GM23338 (cell line): Measurements from ENCODE around the gene CDK5R1. TPM values are rescaled to one million over a fixed set of nuclear protein-coding genes. Genes with fewer than 3 reads are reported as not detected.
A peak's percentile ranks its signal among the peaks of the same experiment; 100 is the strongest.

Experiments
- ATAC-seq: fragments of 200-7000 bp; cut with Tn5 transposase; 3 replicates; pipeline ENCODE4 v1.9.1; 2020
- DNase-seq: peaks from one replicate; pipeline ENCODE4 v3.0.0-alpha.2; 2015; ENCODE audit warnings: low spot score
- H2AFZ ChIP-seq: fragments of 200-600 bp; sonication (generic); 2 replicates; pipeline ENCODE4 v1.8.0; 2016; ENCODE audit warnings: antibody characterized with exemption, mild to moderate bottlenecking, moderate library complexity
- H3F3A ChIP-seq: fragments of 200-600 bp; sonication (generic); replicated peaks from 2 replicates; pipeline ENCODE4 v1.8.0; 2017; ENCODE audit warnings: antibody characterized with exemption, mixed run types, low read depth
- H3K27ac ChIP-seq: fragments of 200-600 bp; sonication (generic); 2 replicates; pipeline ENCODE4 v1.6.1; 2016; ENCODE audit warnings: low read depth
- H3K27me3 ChIP-seq: fragments of 200-600 bp; sonication (generic); 2 replicates; pipeline ENCODE4 v1.8.0; 2016; ENCODE audit warnings: mild to moderate bottlenecking, mixed run types, moderate library complexity; ENCODE audit not compliant: insufficient read depth
- H3K36me3 ChIP-seq: fragments of 200-600 bp; sonication (generic); 2 replicates; pipeline ENCODE4 v1.8.0; 2016; ENCODE audit warnings: mild to moderate bottlenecking; ENCODE audit not compliant: insufficient read depth
- H3K4me1 ChIP-seq: fragments of 200-600 bp; sonication (generic); 2 replicates; pipeline ENCODE4 v1.8.0; 2016; ENCODE audit warnings: mild to moderate bottlenecking, moderate library complexity; ENCODE audit not compliant: insufficient read depth
- H3K4me2 ChIP-seq: fragments of 200-600 bp; sonication (generic); 2 replicates; pipeline ENCODE4 v1.7.1; 2017; ENCODE audit warnings: mixed run types
- H3K4me3 ChIP-seq: fragments of 200-600 bp; sonication (generic); 2 replicates; pipeline ENCODE4 v1.6.1; 2016; ENCODE audit warnings: mixed run types
- H3K79me2 ChIP-seq: fragments of 200-600 bp; sonication (generic); replicated peaks from 2 replicates; pipeline ENCODE4 v1.8.0; 2017; ENCODE audit warnings: mild to moderate bottlenecking; ENCODE audit not compliant: insufficient read depth
- H3K9me2 ChIP-seq: fragments of 200-600 bp; sonication (generic); 2 replicates; pipeline ENCODE4 v1.8.0; 2017; ENCODE audit not compliant: insufficient read depth
- H4K20me1 ChIP-seq: fragments of 200-600 bp; sonication (generic); replicated peaks from 2 replicates; pipeline ENCODE4 v1.8.0; 2017; ENCODE audit warnings: mild to moderate bottlenecking; ENCODE audit not compliant: insufficient read depth
- H3K27ac Mint-ChIP-seq: 2 replicates; pipeline ENCODE4 v1.8.0; 2020; ENCODE audit warnings: inconsistent platforms, mild to moderate bottlenecking, moderate library complexity, mixed read lengths
- H3K27me3 Mint-ChIP-seq: 3 replicates; pipeline ENCODE4 v1.8.0; 2022; ENCODE audit warnings: low read depth, mild to moderate bottlenecking, moderate library complexity, mixed read lengths, inconsistent platforms; ENCODE audit not compliant: insufficient read depth, poor library complexity
- H3K36me3 Mint-ChIP-seq: 3 replicates; pipeline ENCODE4 v1.8.0; 2021; ENCODE audit warnings: low read depth, mild to moderate bottlenecking, inconsistent platforms, moderate library complexity, mixed read lengths
- H3K4me1 Mint-ChIP-seq: 3 replicates; pipeline ENCODE4 v1.8.0; 2020; ENCODE audit warnings: mild to moderate bottlenecking, inconsistent platforms, mixed read lengths
- H3K4me3 Mint-ChIP-seq: 3 replicates; pipeline ENCODE4 v1.8.0; 2021; ENCODE audit warnings: moderate library complexity, mild to moderate bottlenecking, inconsistent platforms, mixed read lengths
- H3K9me3 Mint-ChIP-seq: 3 replicates; pipeline ENCODE4 v1.8.0; 2020; ENCODE audit warnings: moderate library complexity, mild to moderate bottlenecking, inconsistent platforms, mixed read lengths
- CREB1 ChIP-seq: fragments of 250-450 bp; sonication (Bioruptor Pico); IDR thresholded peaks from 2 replicates; pipeline ENCODE4 v1.5.0; 2020; ENCODE audit warnings: low read depth, mild to moderate bottlenecking, moderate library complexity
- ETS1 ChIP-seq: IDR thresholded peaks from 2 replicates; pipeline ENCODE4 v1.6.1; 2016; ENCODE audit warnings: antibody characterized with exemption
- EZH2phosphoT487 ChIP-seq: fragments of 200-600 bp; sonication (generic); IDR thresholded peaks from one replicate; pipeline ENCODE4 v1.8.1; 2018; ENCODE audit warnings: antibody characterized with exemption; ENCODE audit not compliant: unreplicated experiment
- POLR2AphosphoS5 ChIP-seq: IDR thresholded peaks from 2 replicates; pipeline ENCODE4 v1.6.1; 2016; ENCODE audit warnings: antibody characterized with exemption, low read depth
- polyA plus RNA-seq: library from polyadenylated mRNA; unstranded; fragments of >200 nt; fragmentation: Nextera tagmentation; extraction: Ambion mirVana; gene quantifications from 2 replicates; pipeline ENCODE4 v1.2.1, GENCODE V29; 2016
- total RNA-seq: library from RNA; depleted of rRNA; stranded (reverse); fragments of >200 nt; shearing (Covaris generic); gene quantifications from 2 replicates; pipeline ENCODE4 v1.2.3, GENCODE V29; 2014
- TF ChIP-seq, protein P1 (sequence below): IDR thresholded peaks from one replicate; pipeline ENCODE4 v1.6.1; 2018; ENCODE audit warnings: antibody characterized with exemption; ENCODE audit not compliant: unreplicated experiment
- TF ChIP-seq, protein P2 (sequence below): fragments of 250-450 bp; sonication (Bioruptor Pico); IDR thresholded peaks from 2 replicates; pipeline ENCODE4 v1.5.0; 2020; ENCODE audit warnings: mild to moderate bottlenecking, moderate library complexity

CDK5R1 gene
- total and polyA plus RNA-seq, 2 experiments from 2014 or later, result 4.0 to 11.6 TPM

DNA sequence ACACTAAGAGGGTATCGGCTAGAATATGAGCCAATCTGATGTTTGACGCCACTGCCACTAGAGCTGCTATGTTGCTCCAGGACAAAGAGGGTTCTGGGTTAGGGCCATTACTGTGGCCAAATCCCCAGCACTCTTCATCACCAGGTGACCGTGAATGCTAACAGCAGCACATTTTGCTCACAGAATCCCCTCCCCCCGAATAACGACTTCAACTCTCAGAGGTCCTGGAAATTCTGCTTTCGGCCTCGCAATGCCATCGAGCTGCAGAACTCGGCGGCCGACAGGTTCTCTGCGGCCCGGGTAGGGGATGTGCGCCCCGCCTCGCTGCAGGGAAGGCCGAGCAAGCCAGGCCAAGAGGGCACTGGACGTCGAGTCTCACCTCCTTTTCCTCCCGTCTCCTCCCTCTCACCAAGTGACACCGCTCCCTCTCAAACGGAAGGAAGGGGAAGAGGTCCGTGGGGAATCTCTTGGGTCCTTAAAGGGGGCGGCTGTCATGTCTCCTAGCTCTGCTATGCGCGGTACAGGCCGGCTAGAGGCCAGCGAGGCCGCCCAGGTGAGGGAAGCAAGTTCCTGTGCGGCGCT lies 31.9 kb downstream of the CDK5R1 start:
- Histone ChIP-seq H2AFZ (peak overlapping the region; percentile 88; the same call in 1 of the 2 replicates), H3K4me3 (peak overlapping the region; percentile 45), H3K9me2 (no peaks in the 10 kb centered on the region), H3K4me2 (peak overlapping the region; percentile 71), H3K79me2 (no peaks in the 10 kb centered on the region), H3K27ac (peak overlapping the region; percentile 86; the same call in 1 of the 2 replicates), H3K27me3 (no peaks in the 10 kb centered on the region), H3F3A (peaks cover 21% of the 10 kb centered on the region), H3K36me3 (no peaks in the 10 kb centered on the region), H4K20me1 (no peaks in the 10 kb centered on the region), H3K4me1 (peaks cover 67% of the 10 kb centered on the region)
- H3K4me1 Mint-ChIP-seq, result peaks cover 76% of the 10 kb centered on the region
- H3K9me3 Mint-ChIP-seq, result no peaks in the 10 kb centered on the region
- H3K27ac Mint-ChIP-seq, result peak overlapping the region; percentile 91
- H3K36me3 Mint-ChIP-seq, result no peaks in the 10 kb centered on the region
- peaks cover 13% of the 10 kb centered on the region for H3K27me3 Mint-ChIP-seq
- DNase-seq, result peak; percentile 66
- H3K4me3 Mint-ChIP-seq, result peak overlapping the region; percentile 75
- TF ChIP-seq POLR2AphosphoS5 (no peak), CREB1 (CRISPR knock-in tag) (no peak)
- peak; percentile 31 for ATAC-seq

DNA sequence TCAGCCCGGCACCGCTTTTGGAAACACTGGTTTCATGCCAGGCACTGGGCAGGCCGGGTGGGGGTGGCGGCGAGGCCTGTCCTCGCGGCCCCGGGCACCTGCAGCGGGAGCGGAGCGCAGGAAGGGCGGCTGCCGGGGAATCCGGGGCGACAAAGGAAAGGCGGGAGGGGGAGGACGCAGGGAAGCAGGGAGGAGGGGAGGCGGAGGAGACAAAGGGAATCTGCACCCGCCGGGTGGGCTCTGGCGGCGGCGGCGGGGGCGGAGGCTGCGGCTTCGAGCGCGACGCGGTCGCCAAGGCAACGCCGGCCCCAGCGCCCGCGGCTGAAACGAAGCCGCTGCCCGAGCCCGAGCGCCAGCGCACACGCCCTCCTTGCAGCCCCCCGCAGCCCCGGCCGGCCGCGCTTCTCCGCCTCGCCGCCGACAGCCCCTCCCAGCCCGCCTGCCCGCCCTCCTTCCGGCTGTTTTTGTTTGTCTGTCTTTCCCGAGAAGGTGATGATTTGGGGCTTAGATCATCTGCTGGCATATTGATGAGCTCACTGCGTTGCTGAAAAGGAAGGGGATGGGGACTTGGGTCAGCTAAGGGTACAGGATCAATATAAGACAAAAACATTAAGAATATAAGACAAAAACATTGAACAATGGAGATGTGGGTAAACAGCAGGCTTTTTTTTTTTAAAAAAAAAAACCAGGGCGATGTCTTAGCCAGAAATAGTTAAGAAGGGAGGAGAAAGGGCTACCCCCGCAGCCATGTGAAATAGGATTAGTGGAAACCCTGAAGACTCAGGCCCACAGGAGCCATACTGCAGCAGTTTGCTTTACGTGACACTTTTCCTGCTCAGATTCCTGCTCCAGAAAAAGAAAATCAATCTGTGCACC lies 32.7 kb downstream of the CDK5R1 start:
- H3K27ac Mint-ChIP-seq, result peak overlapping the region; percentile 91
- peaks cover 13% of the 10 kb centered on the region for H3K27me3 Mint-ChIP-seq
- H3K9me3 Mint-ChIP-seq, result no peaks in the 10 kb centered on the region
- H4K20me1 ChIP-seq, result no peaks in the 10 kb centered on the region
- H3K27me3 ChIP-seq, result no peaks in the 10 kb centered on the region
- no peaks in the 10 kb centered on the region for H3K36me3 Mint-ChIP-seq
- H3K4me2 ChIP-seq, result peak overlapping the region; percentile 71
- H3F3A ChIP-seq, result peaks cover 21% of the 10 kb centered on the region
- ATAC-seq (peak; percentile 81), DNase-seq (peak; percentile 96)
- peak overlapping the region; percentile 75 for H3K4me3 Mint-ChIP-seq
- H2AFZ ChIP-seq, result peak overlapping the region; percentile 88; the same call in 1 of the 2 replicates
- no peaks in the 10 kb centered on the region for H3K79me2 ChIP-seq
- H3K4me1 Mint-ChIP-seq, result peaks cover 80% of the 10 kb centered on the region
- H3K36me3 ChIP-seq, result no peaks in the 10 kb centered on the region
- peak overlapping the region; percentile 87 for H3K27ac ChIP-seq
- H3K4me1 ChIP-seq, result peaks cover 68% of the 10 kb centered on the region
- H3K9me2 ChIP-seq, result no peaks in the 10 kb centered on the region
- peak overlapping the region; percentile 45 for H3K4me3 ChIP-seq
- TF ChIP-seq EZH2phosphoT487 (no peak), ETS1 (no peak), CREB1 (CRISPR knock-in tag) (no peak)
- TF ChIP-seq, protein P1, sequence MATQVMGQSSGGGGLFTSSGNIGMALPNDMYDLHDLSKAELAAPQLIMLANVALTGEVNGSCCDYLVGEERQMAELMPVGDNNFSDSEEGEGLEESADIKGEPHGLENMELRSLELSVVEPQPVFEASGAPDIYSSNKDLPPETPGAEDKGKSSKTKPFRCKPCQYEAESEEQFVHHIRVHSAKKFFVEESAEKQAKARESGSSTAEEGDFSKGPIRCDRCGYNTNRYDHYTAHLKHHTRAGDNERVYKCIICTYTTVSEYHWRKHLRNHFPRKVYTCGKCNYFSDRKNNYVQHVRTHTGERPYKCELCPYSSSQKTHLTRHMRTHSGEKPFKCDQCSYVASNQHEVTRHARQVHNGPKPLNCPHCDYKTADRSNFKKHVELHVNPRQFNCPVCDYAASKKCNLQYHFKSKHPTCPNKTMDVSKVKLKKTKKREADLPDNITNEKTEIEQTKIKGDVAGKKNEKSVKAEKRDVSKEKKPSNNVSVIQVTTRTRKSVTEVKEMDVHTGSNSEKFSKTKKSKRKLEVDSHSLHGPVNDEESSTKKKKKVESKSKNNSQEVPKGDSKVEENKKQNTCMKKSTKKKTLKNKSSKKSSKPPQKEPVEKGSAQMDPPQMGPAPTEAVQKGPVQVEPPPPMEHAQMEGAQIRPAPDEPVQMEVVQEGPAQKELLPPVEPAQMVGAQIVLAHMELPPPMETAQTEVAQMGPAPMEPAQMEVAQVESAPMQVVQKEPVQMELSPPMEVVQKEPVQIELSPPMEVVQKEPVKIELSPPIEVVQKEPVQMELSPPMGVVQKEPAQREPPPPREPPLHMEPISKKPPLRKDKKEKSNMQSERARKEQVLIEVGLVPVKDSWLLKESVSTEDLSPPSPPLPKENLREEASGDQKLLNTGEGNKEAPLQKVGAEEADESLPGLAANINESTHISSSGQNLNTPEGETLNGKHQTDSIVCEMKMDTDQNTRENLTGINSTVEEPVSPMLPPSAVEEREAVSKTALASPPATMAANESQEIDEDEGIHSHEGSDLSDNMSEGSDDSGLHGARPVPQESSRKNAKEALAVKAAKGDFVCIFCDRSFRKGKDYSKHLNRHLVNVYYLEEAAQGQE, result no peak
- TF ChIP-seq, protein P2, sequence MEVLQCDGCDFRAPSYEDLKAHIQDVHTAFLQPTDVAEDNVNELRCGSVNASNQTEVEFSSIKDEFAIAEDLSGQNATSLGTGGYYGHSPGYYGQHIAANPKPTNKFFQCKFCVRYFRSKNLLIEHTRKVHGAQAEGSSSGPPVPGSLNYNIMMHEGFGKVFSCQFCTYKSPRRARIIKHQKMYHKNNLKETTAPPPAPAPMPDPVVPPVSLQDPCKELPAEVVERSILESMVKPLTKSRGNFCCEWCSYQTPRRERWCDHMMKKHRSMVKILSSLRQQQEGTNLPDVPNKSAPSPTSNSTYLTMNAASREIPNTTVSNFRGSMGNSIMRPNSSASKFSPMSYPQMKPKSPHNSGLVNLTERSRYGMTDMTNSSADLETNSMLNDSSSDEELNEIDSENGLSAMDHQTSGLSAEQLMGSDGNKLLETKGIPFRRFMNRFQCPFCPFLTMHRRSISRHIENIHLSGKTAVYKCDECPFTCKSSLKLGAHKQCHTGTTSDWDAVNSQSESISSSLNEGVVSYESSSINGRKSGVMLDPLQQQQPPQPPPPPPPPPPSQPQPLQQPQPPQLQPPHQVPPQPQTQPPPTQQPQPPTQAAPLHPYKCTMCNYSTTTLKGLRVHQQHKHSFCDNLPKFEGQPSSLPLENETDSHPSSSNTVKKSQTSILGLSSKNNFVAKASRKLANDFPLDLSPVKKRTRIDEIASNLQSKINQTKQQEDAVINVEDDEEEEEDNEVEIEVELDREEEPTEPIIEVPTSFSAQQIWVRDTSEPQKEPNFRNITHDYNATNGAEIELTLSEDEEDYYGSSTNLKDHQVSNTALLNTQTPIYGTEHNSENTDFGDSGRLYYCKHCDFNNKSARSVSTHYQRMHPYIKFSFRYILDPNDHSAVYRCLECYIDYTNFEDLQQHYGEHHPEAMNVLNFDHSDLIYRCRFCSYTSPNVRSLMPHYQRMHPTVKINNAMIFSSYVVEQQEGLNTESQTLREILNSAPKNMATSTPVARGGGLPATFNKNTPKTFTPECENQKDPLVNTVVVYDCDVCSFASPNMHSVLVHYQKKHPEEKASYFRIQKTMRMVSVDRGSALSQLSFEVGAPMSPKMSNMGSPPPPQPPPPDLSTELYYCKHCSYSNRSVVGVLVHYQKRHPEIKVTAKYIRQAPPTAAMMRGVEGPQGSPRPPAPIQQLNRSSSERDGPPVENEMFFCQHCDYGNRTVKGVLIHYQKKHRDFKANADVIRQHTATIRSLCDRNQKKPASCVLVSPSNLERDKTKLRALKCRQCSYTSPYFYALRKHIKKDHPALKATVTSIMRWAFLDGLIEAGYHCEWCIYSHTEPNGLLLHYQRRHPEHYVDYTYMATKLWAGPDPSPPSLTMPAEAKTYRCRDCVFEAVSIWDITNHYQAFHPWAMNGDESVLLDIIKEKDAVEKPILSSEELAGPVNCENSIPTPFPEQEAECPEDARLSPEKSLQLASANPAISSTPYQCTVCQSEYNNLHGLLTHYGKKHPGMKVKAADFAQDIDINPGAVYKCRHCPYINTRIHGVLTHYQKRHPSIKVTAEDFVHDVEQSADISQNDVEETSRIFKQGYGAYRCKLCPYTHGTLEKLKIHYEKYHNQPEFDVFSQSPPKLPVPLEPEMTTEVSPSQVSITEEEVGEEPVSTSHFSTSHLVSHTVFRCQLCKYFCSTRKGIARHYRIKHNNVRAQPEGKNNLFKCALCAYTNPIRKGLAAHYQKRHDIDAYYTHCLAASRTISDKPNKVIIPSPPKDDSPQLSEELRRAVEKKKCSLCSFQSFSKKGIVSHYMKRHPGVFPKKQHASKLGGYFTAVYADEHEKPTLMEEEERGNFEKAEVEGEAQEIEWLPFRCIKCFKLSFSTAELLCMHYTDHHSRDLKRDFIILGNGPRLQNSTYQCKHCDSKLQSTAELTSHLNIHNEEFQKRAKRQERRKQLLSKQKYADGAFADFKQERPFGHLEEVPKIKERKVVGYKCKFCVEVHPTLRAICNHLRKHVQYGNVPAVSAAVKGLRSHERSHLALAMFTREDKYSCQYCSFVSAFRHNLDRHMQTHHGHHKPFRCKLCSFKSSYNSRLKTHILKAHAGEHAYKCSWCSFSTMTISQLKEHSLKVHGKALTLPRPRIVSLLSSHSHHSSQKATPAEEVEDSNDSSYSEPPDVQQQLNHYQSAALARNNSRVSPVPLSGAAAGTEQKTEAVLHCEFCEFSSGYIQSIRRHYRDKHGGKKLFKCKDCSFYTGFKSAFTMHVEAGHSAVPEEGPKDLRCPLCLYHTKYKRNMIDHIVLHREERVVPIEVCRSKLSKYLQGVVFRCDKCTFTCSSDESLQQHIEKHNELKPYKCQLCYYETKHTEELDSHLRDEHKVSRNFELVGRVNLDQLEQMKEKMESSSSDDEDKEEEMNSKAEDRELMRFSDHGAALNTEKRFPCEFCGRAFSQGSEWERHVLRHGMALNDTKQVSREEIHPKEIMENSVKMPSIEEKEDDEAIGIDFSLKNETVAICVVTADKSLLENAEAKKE (CRISPR knock-in tag), result no peak
